PFSK-1 (cell line): ENCODE measurements around the gene DAB1.

Source experiments
- FOXP2 ChIP-seq: optimal IDR thresholded peaks from 2 replicates; pipeline ENCODE3; 2011; ENCODE audit warnings: borderline replicate concordance, control low read depth, inconsistent platforms; ENCODE audit not compliant: insufficient read depth; ENCODE audit errors: extremely low read length, extremely low read depth
- POLR2AphosphoS5 ChIP-seq: IDR thresholded peaks from 2 replicates; pipeline ENCODE4 v1.6.1; 2012; ENCODE audit warnings: low read depth, mild to moderate bottlenecking, control low read depth, low read length, moderate library complexity
- SIN3A ChIP-seq: IDR thresholded peaks from 2 replicates; pipeline ENCODE4 v1.6.1; 2012; ENCODE audit warnings: mild to moderate bottlenecking, low read length, moderate library complexity, borderline replicate concordance; ENCODE audit not compliant: insufficient read depth
- TAF1 ChIP-seq: IDR thresholded peaks from 2 replicates; pipeline ENCODE4 v1.6.1; 2012; ENCODE audit warnings: low read length, control low read depth, borderline replicate concordance; ENCODE audit not compliant: insufficient read depth
- TF ChIP-seq, protein P1 (sequence below), 2 experiments: IDR thresholded peaks; 2 replicates each; pipeline versions ENCODE4 v1.6.1 to v1.8.0; 2011 to 2012; ENCODE audit warnings: low read depth in 2 of 2, low read length in 2 of 2, control low read depth in 1 of 2, inconsistent platforms in 1 of 2, mild to moderate bottlenecking in 1 of 2, moderate library complexity in 1 of 2; ENCODE audit not compliant: insufficient read depth in 1 of 2

The DAB1 gene

DNA sequence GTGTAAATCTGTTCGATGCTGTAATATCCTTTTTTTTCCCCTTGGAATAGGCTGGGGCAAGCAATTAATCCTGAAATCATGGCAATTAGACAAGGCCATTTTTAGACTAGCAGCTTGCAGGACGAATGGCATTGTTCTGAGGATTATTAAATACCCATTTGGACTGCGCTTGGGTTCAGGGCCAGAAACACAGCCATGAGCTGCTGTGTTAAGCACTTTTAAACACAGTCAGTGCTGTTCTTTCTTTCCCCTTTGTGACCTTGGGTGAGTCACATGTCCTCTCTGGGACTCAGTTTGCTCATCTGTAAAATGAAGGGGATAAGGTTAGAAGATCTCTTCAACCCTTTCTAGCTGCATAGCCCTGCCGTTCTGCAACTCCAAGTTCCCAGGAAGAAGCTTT is 399.4 kb downstream of the DAB1 start:
- TF ChIP-seq POLR2AphosphoS5 (no peak), FOXP2 (no peak), SIN3A (no peak), TAF1 (no peak)
- TF ChIP-seq, protein P1, sequence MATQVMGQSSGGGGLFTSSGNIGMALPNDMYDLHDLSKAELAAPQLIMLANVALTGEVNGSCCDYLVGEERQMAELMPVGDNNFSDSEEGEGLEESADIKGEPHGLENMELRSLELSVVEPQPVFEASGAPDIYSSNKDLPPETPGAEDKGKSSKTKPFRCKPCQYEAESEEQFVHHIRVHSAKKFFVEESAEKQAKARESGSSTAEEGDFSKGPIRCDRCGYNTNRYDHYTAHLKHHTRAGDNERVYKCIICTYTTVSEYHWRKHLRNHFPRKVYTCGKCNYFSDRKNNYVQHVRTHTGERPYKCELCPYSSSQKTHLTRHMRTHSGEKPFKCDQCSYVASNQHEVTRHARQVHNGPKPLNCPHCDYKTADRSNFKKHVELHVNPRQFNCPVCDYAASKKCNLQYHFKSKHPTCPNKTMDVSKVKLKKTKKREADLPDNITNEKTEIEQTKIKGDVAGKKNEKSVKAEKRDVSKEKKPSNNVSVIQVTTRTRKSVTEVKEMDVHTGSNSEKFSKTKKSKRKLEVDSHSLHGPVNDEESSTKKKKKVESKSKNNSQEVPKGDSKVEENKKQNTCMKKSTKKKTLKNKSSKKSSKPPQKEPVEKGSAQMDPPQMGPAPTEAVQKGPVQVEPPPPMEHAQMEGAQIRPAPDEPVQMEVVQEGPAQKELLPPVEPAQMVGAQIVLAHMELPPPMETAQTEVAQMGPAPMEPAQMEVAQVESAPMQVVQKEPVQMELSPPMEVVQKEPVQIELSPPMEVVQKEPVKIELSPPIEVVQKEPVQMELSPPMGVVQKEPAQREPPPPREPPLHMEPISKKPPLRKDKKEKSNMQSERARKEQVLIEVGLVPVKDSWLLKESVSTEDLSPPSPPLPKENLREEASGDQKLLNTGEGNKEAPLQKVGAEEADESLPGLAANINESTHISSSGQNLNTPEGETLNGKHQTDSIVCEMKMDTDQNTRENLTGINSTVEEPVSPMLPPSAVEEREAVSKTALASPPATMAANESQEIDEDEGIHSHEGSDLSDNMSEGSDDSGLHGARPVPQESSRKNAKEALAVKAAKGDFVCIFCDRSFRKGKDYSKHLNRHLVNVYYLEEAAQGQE (IDR thresholded peaks at IDR 0.05; ENCODE audit: insufficient read depth in 1 of 2, low read depth in 2 of 2, low read length in 2 of 2) = no peak

DNA sequence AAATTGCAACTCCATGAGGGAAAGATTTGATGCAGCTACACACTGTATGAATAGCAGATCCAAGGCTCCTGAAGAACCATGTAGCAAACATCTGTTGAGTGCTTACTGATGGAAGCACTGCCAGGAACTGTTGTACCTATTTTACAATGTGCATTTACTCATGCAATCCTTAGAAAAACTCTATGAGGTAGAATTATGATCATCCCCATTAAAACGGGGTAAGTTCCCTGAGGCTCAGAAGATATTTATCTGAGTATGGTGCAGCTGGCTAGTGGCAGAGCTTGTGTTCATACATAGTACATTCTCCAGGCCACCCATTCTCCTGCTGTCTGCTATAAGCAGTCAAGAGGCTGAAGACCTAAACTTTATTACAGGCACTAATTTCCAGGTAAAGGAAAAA is 403.6 kb downstream of the DAB1 start:
- TF ChIP-seq POLR2AphosphoS5 (no peak), SIN3A (no peak), TAF1 (no peak), FOXP2 (no peak)
- TF ChIP-seq, protein P1 (IDR thresholded peaks at IDR 0.05; ENCODE audit: insufficient read depth in 1 of 2, low read depth in 2 of 2, low read length in 2 of 2) = no peak

DNA sequence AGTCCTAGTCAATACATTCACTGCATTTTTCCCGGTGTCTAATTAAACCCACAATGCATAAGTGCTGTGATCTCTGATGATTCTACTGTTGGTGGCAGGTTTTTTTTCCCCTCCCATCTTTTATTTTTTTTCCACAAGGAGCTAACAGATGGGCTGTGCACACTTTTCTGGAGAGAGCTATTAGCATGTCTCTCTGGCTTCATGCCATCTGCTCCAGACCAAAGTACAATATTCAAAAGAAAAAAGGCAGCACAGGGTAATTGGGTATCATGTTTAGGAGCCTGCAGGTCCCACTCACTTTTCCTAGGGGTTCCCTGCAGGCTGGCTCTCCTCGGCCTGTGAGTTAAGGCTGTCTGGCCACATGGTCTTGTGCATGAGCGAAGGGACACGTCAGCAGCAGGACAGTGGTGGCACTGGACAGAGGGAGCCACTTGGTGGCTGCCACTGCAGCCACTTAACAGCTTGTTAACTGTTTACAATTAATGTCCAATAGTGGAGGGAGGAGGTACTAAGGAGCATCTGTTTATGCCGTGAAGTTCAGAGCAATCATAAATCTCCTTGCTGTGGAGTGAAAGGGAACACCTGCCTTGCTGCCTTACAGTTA is 404.5 kb downstream of the DAB1 start:
- TF ChIP-seq TAF1 (no peak), SIN3A (no peak), POLR2AphosphoS5 (no peak), FOXP2 (no peak)
- TF ChIP-seq, protein P1 (IDR thresholded peaks at IDR 0.05; ENCODE audit: insufficient read depth in 1 of 2, low read depth in 2 of 2, low read length in 2 of 2) = no peak

DNA sequence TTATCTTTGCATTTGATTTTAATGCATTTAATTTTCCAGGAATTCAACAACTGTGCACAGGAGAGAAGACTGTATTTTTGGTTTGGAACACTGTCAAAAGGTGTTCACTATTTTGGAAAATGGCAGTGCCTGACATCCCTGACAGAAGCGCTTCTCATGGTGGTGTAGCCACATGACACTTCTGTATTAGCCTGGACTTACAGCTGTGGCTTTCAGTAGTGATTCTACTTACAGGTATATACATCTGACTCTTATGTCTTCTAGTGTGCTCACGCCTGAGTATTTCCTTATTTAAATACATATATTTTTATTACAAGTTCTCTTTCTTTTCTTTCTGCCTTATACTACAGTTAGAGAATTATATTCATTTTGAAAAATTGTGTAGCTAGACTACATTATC is 405.7 kb downstream of the DAB1 start:
- TF ChIP-seq FOXP2 = no peak
- TF ChIP-seq SIN3A = no peak
- TF ChIP-seq, protein P1 (IDR thresholded peaks at IDR 0.05; ENCODE audit: insufficient read depth in 1 of 2, low read depth in 2 of 2, low read length in 2 of 2) = no peak
- no peak for TF ChIP-seq POLR2AphosphoS5
- TF ChIP-seq TAF1 = no peak

DNA sequence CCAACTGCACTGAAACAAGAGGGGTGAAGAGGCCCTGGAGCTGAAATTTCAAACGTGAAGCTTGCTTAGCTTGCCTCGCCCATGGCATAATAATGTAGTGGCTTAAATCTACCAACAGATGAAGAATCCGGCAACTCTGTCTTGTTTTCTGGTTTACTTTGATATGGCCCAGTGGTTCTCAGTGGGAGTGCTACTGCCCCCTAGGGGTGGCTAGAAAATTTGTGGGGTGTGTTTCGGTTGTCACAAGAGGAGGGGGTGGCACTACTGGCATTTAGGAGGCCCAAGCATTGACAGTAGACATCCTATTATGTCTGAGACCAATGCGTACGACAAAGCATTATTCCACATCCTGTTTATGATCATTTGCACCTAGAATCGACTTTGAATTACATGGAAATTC is 406.1 kb downstream of the DAB1 start:
- no peak for TF ChIP-seq FOXP2
- TF ChIP-seq, protein P1 (IDR thresholded peaks at IDR 0.05; ENCODE audit: insufficient read depth in 1 of 2, low read depth in 2 of 2, low read length in 2 of 2) = no peak
- no peak for TF ChIP-seq TAF1
- no peak for TF ChIP-seq SIN3A
- TF ChIP-seq POLR2AphosphoS5 = no peak
